HT1080 (cell line): ENCODE results near the gene ATG101. TPM values are rescaled to one million over a fixed set of nuclear protein-coding genes. Genes with fewer than 3 reads are reported as not detected.

Experiments used
- DNase-seq: peaks from one replicate; pipeline ENCODE4 v3.0.0-alpha.2; 2015; ENCODE audit warnings: low read depth
- polyA plus RNA-seq, 2 experiments: library from polyadenylated mRNA; depleted of rRNA; stranded (reverse); fragments of >200 nt; gene quantifications; 2 replicates each; pipeline ENCODE4 v1.2.3, GENCODE V29; 2015
- total RNA-seq: library from RNA; depleted of rRNA; stranded (reverse); fragments of >200 nt; shearing (Covaris generic); gene quantifications from 2 replicates; pipeline ENCODE4 v1.2.3, GENCODE V29; 2014; rRNA removed

ATG101 gene
- 75.0 and 105 TPM in 2 replicates for total RNA-seq
- 65.6 and 74.4 TPM in 2 replicates for polyA plus RNA-seq (2015; cell fraction: cytosol; rRNA removed)
- polyA plus RNA-seq (2015; cell fraction: nucleus; rRNA removed): 51.2 and 53.7 TPM in 2 replicates

GRCh38 chr12:52069327-52070184 lies at the start of gene ATG101:
ATG101 (plus strand) TSS chr12:52069978; CDS start chr12:52073651, 3,673 bp downstream.
- DNase-seq: peak; percentile 91

GRCh38 chr12:52020539-52021336 lies 49.0 kb upstream of the ATG101 start:
- DNase-seq: peak; percentile 54

GRCh38 chr12:52022841-52023181 lies 47.0 kb upstream of the ATG101 start:
- no peak for DNase-seq

GRCh38 chr12:52023182-52023975 lies 46.4 kb upstream of the ATG101 start:
- DNase-seq: peak; percentile 62

GRCh38 chr12:52023976-52024688 lies 45.6 kb upstream of the ATG101 start:
- DNase-seq: no peak

GRCh38 chr12:52024845-52025230 lies 44.9 kb upstream of the ATG101 start:
- DNase-seq: no peak

GRCh38 chr12:52026263-52026662 lies 43.5 kb upstream of the ATG101 start:
- DNase-seq: no peak

GRCh38 chr12:52027085-52027843 lies 42.5 kb upstream of the ATG101 start:
- DNase-seq: no peak

- peak; percentile 57 for DNase-seq
These were observed 40.1 kb upstream of the ATG101 start for GRCh38 chr12:52029685-52030084.

- DNase-seq: no peak
These were observed 37.4 kb upstream of the ATG101 start for GRCh38 chr12:52032446-52032803.

- DNase-seq: peak; percentile 92
These were observed 36.9 kb upstream of the ATG101 start for GRCh38 chr12:52032804-52033445.

GRCh38 chr12:52033446-52034140 lies 36.2 kb upstream of the ATG101 start:
- DNase-seq: no peak

GRCh38 chr12:52035190-52035589 lies 34.6 kb upstream of the ATG101 start:
- DNase-seq: no peak

GRCh38 chr12:52035926-52036325 lies 33.9 kb upstream of the ATG101 start:
- DNase-seq: no peak

GRCh38 chr12:52036587-52037171 lies 33.1 kb upstream of the ATG101 start:
- DNase-seq: peak; percentile 53

GRCh38 chr12:52037248-52037861 lies 32.4 kb upstream of the ATG101 start:
- DNase-seq: no peak

GRCh38 chr12:52038447-52038846 lies 31.3 kb upstream of the ATG101 start:
- no peak for DNase-seq

GRCh38 chr12:52041035-52041434 lies 28.7 kb upstream of the ATG101 start:
- DNase-seq: no peak
